Progenitor cell of endocrine pancreas (in vitro differentiated cells): ENCODE data around the gene DUS2. TPM values are rescaled to one million over a fixed set of nuclear protein-coding genes. Genes with fewer than 3 reads are reported as not detected.
A peak's percentile ranks its signal among the peaks of the same experiment; 100 is the strongest.

Experiments used
- DNase-seq: peaks from one replicate; pipeline ENCODE4 v3.0.0; 2021; ENCODE audit warnings: low spot score; ENCODE audit not compliant: unreplicated experiment
- H3K27ac Mint-ChIP-seq: 2 replicates; pipeline ENCODE4 v1.8.0; 2021; ENCODE audit warnings: mild to moderate bottlenecking, moderate library complexity, mixed read lengths
- H3K27me3 Mint-ChIP-seq: 2 replicates; pipeline ENCODE4 v1.8.0; 2021; ENCODE audit warnings: mixed read lengths
- H3K36me3 Mint-ChIP-seq: 2 replicates; pipeline ENCODE4 v1.8.0; 2022; ENCODE audit warnings: mixed read lengths; ENCODE audit not compliant: insufficient read depth
- H3K4me1 Mint-ChIP-seq: 2 replicates; pipeline ENCODE4 v1.8.0; 2021; ENCODE audit warnings: low read depth, mixed read lengths
- H3K4me3 Mint-ChIP-seq: 2 replicates; pipeline ENCODE4 v1.8.0; 2021; ENCODE audit warnings: low read depth, mild to moderate bottlenecking, moderate library complexity, mixed read lengths
- H3K9me3 Mint-ChIP-seq: 2 replicates; pipeline ENCODE4 v1.8.0; 2021; ENCODE audit warnings: low read depth, mixed read lengths
- total RNA-seq: library from RNA; stranded (reverse); gene quantifications from 2 replicates; pipeline ENCODE4 v1.2.1, GENCODE V29; 2021
- TF ChIP-seq, protein P1 (sequence below): fragments of 200-600 bp; sonication (generic); IDR thresholded peaks from one replicate; pipeline ENCODE4 v1.5.0; 2021; ENCODE audit warnings: antibody characterized with exemption, mild to moderate bottlenecking; ENCODE audit not compliant: unreplicated experiment

The DUS2 gene
- total RNA-seq, 1 donor from 2014 or later = 18.8 TPM

DNA sequence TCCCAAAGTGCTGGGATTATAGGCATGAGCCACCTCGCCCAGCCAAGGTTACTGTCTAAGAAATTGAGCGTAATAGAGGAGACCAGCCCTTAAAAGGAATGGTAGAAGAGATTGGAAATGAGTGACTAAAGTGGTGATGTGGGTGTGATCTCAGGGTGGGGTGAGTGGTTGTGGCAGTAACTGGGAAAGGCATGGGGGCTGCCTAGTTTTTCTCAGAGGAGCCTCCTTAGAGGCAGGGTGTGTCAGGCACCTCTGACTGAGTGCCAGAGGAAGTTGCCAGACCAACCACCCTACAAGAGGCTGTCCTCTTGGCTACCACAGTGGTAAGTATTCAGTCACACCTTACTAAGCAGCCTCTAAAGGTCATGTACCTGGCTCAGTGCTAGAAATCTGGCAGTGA lies 8.9 kb downstream of the DUS2 start:
- DNase-seq = no peak
- TF ChIP-seq, protein P1, sequence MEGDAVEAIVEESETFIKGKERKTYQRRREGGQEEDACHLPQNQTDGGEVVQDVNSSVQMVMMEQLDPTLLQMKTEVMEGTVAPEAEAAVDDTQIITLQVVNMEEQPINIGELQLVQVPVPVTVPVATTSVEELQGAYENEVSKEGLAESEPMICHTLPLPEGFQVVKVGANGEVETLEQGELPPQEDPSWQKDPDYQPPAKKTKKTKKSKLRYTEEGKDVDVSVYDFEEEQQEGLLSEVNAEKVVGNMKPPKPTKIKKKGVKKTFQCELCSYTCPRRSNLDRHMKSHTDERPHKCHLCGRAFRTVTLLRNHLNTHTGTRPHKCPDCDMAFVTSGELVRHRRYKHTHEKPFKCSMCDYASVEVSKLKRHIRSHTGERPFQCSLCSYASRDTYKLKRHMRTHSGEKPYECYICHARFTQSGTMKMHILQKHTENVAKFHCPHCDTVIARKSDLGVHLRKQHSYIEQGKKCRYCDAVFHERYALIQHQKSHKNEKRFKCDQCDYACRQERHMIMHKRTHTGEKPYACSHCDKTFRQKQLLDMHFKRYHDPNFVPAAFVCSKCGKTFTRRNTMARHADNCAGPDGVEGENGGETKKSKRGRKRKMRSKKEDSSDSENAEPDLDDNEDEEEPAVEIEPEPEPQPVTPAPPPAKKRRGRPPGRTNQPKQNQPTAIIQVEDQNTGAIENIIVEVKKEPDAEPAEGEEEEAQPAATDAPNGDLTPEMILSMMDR = no peak
- Mint-ChIP-seq H3K27ac (no peak overlapping the region), H3K27me3 (no peaks in the 10 kb centered on the region), H3K9me3 (no peaks in the 10 kb centered on the region), H3K36me3 (peaks cover 7% of the 10 kb centered on the region), H3K4me1 (no peaks in the 10 kb centered on the region), H3K4me3 (no peak overlapping the region)

DNA sequence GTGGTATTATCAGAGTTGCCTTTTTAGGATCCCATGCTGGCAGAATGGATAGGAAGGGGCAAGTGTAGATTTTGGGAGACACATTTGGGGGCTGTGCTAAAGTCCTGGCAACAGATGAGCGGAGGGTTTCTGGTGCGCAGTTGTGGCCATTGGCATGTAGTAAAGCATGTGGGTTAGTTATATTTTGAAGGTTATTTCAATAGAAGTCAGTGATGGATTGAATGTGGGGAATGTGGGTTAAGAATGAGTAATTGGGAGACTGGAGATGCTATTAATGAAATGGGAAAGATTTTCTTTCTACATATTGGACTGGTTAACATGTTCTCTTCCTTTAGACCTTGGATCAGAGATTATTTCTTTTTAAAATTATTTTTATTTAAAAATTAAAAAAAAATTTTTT lies 10.0 kb downstream of the DUS2 start:
- Mint-ChIP-seq H3K4me3 (no peak overlapping the region), H3K36me3 (peaks cover 2% of the 10 kb centered on the region), H3K27ac (no peak overlapping the region), H3K4me1 (no peaks in the 10 kb centered on the region), H3K27me3 (no peaks in the 10 kb centered on the region), H3K9me3 (no peaks in the 10 kb centered on the region)
- TF ChIP-seq, protein P1 = no peak
- no peak for DNase-seq

DNA sequence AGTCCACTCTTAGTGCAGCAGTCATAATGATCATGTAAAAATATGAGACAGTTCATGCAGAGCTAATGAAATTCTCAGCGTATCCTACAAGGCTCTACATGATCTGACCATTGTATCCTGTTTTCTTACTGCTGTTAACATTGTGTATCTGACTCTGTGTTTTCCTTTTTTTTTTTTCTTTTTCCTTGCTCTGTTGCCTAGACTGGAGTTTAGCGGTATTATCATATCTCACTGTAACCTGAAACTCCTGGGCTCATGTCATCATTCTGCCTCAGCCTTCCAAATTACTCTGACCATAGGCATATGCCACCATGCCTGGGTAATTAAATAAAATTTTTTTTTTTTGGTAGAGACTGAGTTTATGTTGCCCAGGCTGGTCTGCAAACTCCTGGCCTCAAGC lies 12.1 kb downstream of the DUS2 start:
- H3K4me1 Mint-ChIP-seq = no peaks in the 10 kb centered on the region
- H3K4me3 Mint-ChIP-seq = no peak overlapping the region
- no peaks in the 10 kb centered on the region for H3K27me3 Mint-ChIP-seq
- no peaks in the 10 kb centered on the region for H3K9me3 Mint-ChIP-seq
- TF ChIP-seq, protein P1 = no peak
- DNase-seq = no peak
- H3K36me3 Mint-ChIP-seq = peaks cover 6% of the 10 kb centered on the region
- peak overlapping the region; percentile 9 for H3K27ac Mint-ChIP-seq

DNA sequence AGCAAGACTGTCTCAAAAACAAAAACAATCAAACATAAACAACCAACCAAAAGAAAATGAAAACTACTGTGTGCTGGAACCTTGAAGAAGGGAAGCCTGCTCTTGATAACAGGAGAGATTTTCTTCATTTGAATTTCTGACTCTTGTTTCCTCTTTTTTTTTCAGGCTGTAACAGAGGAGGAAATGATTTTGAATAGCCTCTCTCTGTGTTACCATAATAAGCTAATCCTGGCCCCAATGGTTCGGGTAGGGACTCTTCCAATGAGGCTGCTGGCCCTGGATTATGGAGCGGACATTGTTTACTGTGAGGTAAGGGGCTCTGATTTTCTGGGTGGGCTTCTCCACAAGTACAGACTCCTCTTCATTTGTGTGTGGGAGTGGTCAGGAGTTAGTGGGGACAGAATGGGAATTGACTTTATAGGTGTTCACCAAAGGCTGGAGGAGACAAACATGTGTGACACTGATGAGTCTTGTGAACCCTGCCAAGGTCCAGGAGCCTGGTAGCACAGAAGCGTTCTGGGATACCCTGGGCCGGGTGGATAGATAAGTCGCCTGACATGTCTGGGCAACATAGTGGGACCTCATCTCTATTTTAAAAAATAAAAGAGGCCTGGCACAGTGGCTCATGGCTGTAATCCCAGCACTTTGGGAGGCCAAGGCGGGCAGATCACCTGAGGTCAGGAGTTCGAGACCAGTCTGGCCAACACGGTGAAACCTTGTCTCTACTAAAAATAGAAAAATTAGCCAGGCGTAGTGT lies 14.9 kb downstream of the DUS2 start:
- H3K27ac Mint-ChIP-seq = no peak overlapping the region
- no peaks in the 10 kb centered on the region for H3K9me3 Mint-ChIP-seq
- H3K27me3 Mint-ChIP-seq = no peaks in the 10 kb centered on the region
- peaks cover 6% of the 10 kb centered on the region for H3K36me3 Mint-ChIP-seq
- no peak overlapping the region for H3K4me3 Mint-ChIP-seq
- no peaks in the 10 kb centered on the region for H3K4me1 Mint-ChIP-seq
- TF ChIP-seq, protein P1 = no peak
- DNase-seq = no peak

DNA sequence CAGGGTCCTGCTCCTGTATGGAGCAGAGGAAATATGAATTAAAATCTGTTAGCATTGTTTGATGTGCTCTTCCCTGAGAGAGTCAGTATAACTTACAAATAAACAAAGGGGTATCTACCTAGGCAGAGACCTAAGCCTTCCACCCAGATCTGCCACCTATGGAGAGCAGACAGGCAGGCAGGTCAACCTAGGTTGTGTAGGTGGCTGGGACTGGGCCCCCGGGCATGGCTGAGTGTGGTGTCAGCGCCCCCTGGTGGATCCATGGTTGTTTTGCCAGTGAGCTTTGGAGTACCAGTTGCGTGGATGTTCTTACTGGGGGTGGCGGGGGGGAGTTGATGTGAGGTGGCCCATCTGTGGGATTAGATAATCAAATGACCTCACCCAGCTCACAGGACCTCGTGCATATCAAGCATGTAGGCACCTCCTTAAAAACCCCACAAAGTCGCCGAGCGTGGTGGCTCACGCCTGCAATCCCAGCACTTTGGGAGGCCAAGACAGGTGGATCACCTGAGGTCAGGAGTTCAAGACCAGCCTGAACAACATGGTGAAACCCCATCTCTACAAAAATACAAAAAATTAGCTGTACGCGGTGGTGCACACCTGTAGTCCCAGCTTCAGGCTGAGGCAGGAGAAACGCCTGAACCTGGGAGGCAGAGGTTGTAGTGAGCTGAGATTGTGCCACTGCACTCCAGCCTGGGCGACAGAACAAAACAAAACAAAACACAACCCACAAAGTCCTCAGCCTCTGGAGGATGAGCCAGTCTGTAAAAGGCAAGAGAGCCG lies 17.6 kb downstream of the DUS2 start:
- Mint-ChIP-seq H3K4me3 (no peak overlapping the region), H3K36me3 (peaks cover 8% of the 10 kb centered on the region), H3K27me3 (no peaks in the 10 kb centered on the region), H3K4me1 (no peaks in the 10 kb centered on the region), H3K27ac (peak overlapping the region; percentile 43), H3K9me3 (no peaks in the 10 kb centered on the region)
- TF ChIP-seq, protein P1 = peak; percentile 84
- DNase-seq = peak; percentile 77
